ENCODE results near the gene RASGRP1. TPM values are rescaled to one million over a fixed set of nuclear protein-coding genes. Genes with fewer than 3 reads are reported as not detected.

RASGRP1 gene
- polyA plus RNA-seq, 1 donor (not counting 4 experiments of a cell fraction or from before 2014, with no cell fraction given): 0.28 TPM

DNA sequence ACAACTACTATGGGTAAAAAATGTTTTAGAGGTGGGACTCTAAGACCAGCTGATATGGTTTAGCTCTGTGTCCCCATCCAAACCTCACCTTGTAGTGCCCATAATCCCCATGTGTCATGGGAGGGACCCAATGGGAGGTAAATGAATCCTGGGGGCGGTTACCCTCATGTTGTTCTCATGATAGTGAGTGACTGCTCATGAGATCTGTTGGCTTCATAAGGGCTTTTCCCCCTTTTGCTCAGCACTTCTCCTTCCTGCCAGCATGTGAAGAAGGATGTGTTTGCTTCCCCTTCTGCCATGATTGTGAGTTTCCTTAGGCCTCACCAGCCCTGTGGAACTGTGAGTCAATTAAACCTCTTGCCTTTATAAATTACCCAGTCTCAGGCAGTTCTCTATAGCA lies 65.0 kb downstream of the RASGRP1 start:
- Histone ChIP-seq H3K79me2 (ENCODE audit: control insufficient read depth, insufficient read depth, low read length) (no peaks in the 10 kb centered on the region), H3K27ac (ENCODE audit: control insufficient read depth, insufficient read depth, low read length) (no peak overlapping the region), H3K9me3 (ENCODE audit: control insufficient read depth, low read depth, low read length) (no peaks in the 10 kb centered on the region), H2AFZ (ENCODE audit: control insufficient read depth, low read length) (no peak overlapping the region), H3K27me3 (ENCODE audit: control insufficient read depth, extremely low read depth, insufficient read depth, low read length) (no peaks in the 10 kb centered on the region), H3K9me1 (ENCODE audit: control insufficient read depth, extremely low read depth, insufficient read depth, low read length) (no peaks in the 10 kb centered on the region), H3K9ac (ENCODE audit: control insufficient read depth, extremely low read depth, insufficient read depth, low read length) (no peak overlapping the region), H3K4me3 (ENCODE audit: control insufficient read depth in 2 of 3, extremely low read depth in 1 of 3, insufficient read depth in 2 of 3, low read depth in 1 of 3, low read length in 3 of 3) (no peak overlapping the region), H3K4me2 (ENCODE audit: control insufficient read depth, extremely low read depth, insufficient read depth, low read depth, low read length) (no peak overlapping the region), H3K4me1 (ENCODE audit: control insufficient read depth, extremely low read depth, insufficient read depth, low read length) (no peaks in the 10 kb centered on the region), H3K36me3 (ENCODE audit: control insufficient read depth in 2 of 2, extremely low read depth in 1 of 2, insufficient read depth in 2 of 2, low read length in 2 of 2) (peaks cover 0 to 2% of the 10 kb centered on the region in 2 experiments), H4K20me1 (ENCODE audit: control insufficient read depth, extremely low read depth, insufficient read depth, low read length) (no peaks in the 10 kb centered on the region)
- DNase-seq (ENCODE audit: low read depth, low spot score) (no peak), FAIRE-seq (no peak)
- TF ChIP-seq EZH2 (IDR thresholded peaks at IDR 0.05; ENCODE audit: low read length) (no peak), CTCF (optimal IDR thresholded peaks at IDR 0.05 in 1 of 3, IDR thresholded peaks at IDR 0.05 in 1 of 3, conservative IDR thresholded peaks at IDR 0.05 in 1 of 3; ENCODE audit: extremely low read depth in 1 of 3, insufficient read depth in 2 of 3, low read length in 3 of 3) (no peak)
- dilution Hi-C loops (cut with MboI; ENCODE audit: extremely low pct_ligation_motif_present, low sequenced_read_pairs): loop anchor here (25.0 kb wide), 1 partner anchor 188 kb away; no protein-coding TSS in a partner anchor

- dilution Hi-C loops (cut with MboI; ENCODE audit: extremely low pct_ligation_motif_present, low sequenced_read_pairs): no loop called here
Observed at GRCh38 chr15:38496151-38496550, 68.5 kb downstream of the RASGRP1 start.

More at GRCh38 chr15:38496151-38496550, 68.5 kb downstream of the RASGRP1 start:
- Histone ChIP-seq H3K27ac (ENCODE audit: control insufficient read depth, insufficient read depth, low read length) (no peak overlapping the region), H3K4me3 (ENCODE audit: control insufficient read depth in 2 of 3, extremely low read depth in 1 of 3, insufficient read depth in 2 of 3, low read depth in 1 of 3, low read length in 3 of 3) (no peak overlapping the region), H3K27me3 (ENCODE audit: control insufficient read depth, extremely low read depth, insufficient read depth, low read length) (no peaks in the 10 kb centered on the region), H3K4me1 (ENCODE audit: control insufficient read depth, extremely low read depth, insufficient read depth, low read length) (no peaks in the 10 kb centered on the region), H3K9ac (ENCODE audit: control insufficient read depth, extremely low read depth, insufficient read depth, low read length) (no peak overlapping the region), H3K36me3 (ENCODE audit: control insufficient read depth in 2 of 2, extremely low read depth in 1 of 2, insufficient read depth in 2 of 2, low read length in 2 of 2) (peaks cover 0 to 2% of the 10 kb centered on the region in 2 experiments), H3K9me3 (ENCODE audit: control insufficient read depth, low read depth, low read length) (no peaks in the 10 kb centered on the region), H3K79me2 (ENCODE audit: control insufficient read depth, insufficient read depth, low read length) (no peaks in the 10 kb centered on the region), H2AFZ (ENCODE audit: control insufficient read depth, low read length) (no peak overlapping the region), H3K4me2 (ENCODE audit: control insufficient read depth, extremely low read depth, insufficient read depth, low read depth, low read length) (no peak overlapping the region), H3K9me1 (ENCODE audit: control insufficient read depth, extremely low read depth, insufficient read depth, low read length) (no peaks in the 10 kb centered on the region), H4K20me1 (ENCODE audit: control insufficient read depth, extremely low read depth, insufficient read depth, low read length) (no peaks in the 10 kb centered on the region)
- DNase-seq (ENCODE audit: low read depth, low spot score): no peak
- TF ChIP-seq EZH2 (IDR thresholded peaks at IDR 0.05; ENCODE audit: low read length) (no peak), CTCF (optimal IDR thresholded peaks at IDR 0.05 in 1 of 3, IDR thresholded peaks at IDR 0.05 in 1 of 3, conservative IDR thresholded peaks at IDR 0.05 in 1 of 3; ENCODE audit: extremely low read depth in 1 of 3, insufficient read depth in 2 of 3, low read length in 3 of 3) (no peak)
- FAIRE-seq: no peak

Measured in keratinocyte (primary cell).